ENCODE data around the gene HIF3A.
A peak's percentile ranks its signal among the peaks of the same experiment; 100 is the strongest.

HIF3A gene

GRCh38 chr19:46337487-46337886 is 40.6 kb downstream of the HIF3A start:
- DNase-seq, result no peak

- DNase-seq, result no peak
These were observed 42.6 kb downstream of the HIF3A start for GRCh38 chr19:46339446-46339845.

DNA sequence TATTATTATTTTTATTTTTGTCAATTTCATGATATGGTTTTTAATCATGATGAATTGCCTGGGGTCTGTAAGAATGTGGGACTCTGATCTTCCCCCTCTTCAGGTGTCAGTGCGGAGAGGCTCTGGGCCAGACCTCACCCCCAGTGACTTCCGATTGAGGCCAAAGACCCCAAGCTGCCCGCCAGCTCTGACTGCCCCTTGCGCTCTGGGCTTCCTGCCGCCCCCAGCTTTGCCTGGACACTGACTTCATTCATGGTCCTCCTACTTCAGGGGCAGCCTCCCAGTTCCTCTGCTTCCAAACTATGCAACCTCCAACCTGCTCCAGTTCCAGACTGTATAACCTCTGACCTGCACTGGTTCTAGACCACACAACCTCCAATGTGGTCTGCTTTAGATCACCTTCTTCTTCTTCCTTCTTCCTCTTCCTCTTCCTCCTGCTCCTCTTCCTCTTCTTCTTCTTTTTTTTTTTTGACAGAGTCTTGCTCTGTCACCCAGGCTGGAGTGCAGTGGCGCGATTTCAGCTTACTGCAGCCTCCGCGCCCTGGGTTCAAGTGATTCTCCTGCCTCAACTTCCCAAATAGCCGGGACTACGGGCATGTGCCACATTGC is 43.3 kb downstream of the HIF3A start:
- DNase-seq, result no peak

GRCh38 chr19:46341937-46342336 is 45.1 kb downstream of the HIF3A start:
- DNase-seq, result no peak

DNA sequence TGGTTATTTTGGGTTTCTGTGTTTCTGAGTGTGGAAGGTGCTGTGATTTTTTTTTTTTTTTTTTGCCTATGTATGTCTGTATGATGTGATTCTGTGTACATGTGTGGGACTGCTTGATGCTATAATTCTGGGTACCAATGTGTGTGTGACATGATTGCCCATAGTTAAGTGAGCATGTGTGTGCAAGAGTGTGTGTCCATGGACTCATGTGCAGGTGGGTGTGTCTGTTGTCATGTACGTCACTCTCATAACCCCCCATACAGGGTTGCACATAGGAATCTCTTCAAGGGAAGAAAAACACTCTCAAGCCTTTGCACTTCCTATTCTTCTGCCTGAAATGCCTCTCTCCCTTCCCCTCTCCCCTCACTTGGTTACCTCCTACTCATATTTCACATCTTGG is 47.5 kb downstream of the HIF3A start:
- no peak for DNase-seq

DNA sequence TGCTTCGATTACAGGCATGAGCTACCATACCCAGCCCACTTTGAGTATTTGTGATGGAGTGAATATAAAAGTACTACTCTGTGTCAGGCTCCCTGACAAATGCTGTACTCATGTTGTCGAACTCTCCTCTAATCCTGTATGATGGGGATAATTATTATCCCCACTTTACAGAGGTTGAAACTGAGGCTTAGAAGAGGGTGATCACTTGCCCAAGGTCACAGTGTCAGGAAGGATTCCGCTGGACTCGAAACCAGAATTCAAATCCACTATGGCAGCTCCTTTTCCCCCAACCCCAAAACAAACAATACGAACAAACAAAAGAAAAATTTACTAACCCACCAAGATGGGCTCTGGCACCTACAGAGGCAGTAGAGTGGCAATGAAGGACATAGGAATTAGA is 48.3 kb downstream of the HIF3A start:
- DNase-seq, result no peak

- DNase-seq, result peak; percentile 97
These were observed 50.2 kb downstream of the HIF3A start, which contains the start of gene PPP5C for GRCh38 chr19:46346821-46347571. Gene PPP5C (plus strand): TSS chr19:46347087. CDS start chr19:46347097, 10 bp downstream.

GRCh38 chr19:46347572-46347883 is 50.7 kb downstream of the HIF3A start:
- no peak for DNase-seq

- peak; percentile 10 for DNase-seq
These were observed 51.1 kb downstream of the HIF3A start for GRCh38 chr19:46347985-46348384.

- DNase-seq, result peak; percentile 9
These were observed 52.6 kb downstream of the HIF3A start for GRCh38 chr19:46349311-46349993.

DNA sequence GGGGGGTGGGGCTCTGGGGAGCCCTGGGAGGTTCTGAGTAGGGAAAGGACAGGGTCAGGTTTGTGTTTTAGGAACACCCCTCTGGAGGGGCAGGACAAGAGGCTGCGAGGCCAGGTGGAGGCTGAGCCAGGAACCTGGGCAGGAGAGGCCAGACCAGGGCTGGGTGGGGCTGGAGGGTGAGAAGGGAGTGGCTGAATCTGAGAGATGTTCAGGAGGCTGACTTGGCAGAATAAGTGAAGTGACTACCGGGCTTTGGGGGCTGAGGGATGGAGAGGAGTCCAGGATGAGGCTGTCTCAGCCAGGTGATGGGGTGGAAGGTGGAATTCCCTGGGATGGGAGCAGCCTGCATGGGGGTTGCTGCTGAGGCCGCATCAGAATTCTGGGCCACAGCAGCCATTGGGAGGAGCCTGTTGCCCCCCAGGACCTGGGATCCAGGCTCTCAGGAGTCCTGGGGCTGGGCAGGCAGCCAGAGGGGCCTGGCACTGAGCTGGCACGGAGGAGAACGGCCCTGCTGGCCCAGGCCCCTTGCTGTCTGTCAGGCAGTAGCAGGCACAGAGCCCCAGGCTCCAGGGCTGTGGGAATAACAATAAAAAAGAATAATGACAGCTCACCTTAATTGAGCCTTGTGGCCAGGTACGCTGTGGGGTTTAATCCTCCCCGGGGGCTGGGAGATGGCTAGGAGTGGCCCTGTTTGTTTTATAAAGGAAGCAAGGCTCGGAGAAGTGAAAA is 53.4 kb downstream of the HIF3A start:
- DNase-seq, result peak; percentile 42

DNA sequence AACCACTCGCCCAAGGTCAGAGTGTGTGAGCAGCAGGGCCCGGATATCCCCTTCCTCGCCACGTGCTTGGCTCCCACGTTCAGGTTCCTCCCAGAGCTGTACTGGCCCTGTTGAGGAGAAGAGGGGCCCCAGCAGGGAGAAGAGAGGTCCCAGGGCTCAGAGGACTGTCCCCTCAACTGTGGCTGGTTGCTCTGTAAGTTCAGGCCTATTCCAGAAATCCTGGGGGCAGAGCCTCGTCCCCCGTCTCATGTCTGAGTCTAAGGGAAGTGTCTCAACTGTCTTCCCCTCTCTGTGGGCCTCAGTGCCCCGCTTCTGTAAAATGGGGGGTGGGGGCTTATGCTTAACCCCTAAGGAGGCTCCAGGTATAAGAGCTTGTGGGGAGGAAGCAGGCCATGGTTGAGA is 53.9 kb downstream of the HIF3A start:
- DNase-seq, result peak; percentile 44

DNA sequence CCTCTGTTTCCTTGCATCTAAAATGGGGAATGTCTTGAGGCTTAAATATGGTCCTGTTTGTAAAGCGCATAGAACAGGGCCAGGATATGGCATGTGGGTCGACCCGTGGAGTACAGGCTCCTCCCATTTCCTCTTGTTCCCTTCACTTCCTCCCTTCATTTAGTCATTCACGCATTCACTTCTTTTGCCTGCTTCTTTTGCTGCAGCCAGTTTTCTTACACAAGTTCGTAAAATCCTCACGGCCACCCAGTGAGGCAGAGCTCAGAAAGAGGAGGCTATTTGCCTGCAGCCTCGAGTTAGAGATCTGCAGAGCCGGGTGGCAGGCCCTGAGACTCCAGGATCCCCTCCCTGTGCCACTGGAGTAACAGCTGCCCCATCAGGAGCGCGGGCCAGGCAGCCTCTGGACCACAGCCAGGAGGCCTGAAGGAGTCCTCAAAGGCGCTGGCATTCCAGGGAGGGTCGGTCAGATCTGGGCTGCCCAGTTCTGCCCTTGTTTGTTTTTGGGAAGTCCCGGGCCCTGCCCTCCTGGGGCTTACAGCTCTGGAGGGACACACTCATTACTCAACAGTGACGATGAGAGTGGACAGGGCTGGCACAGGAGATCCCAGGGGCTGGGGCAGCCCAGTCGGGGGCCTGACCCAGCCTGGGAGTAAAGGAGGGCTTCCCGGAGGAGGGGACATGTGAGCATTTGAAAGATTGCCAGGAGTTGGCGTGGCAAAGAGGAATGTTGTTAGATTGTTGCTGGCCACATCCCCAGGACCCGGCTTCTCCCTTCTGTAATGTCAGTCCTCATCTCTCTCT is 54.6 kb downstream of the HIF3A start:
- peak; percentile 49 for DNase-seq

DNA sequence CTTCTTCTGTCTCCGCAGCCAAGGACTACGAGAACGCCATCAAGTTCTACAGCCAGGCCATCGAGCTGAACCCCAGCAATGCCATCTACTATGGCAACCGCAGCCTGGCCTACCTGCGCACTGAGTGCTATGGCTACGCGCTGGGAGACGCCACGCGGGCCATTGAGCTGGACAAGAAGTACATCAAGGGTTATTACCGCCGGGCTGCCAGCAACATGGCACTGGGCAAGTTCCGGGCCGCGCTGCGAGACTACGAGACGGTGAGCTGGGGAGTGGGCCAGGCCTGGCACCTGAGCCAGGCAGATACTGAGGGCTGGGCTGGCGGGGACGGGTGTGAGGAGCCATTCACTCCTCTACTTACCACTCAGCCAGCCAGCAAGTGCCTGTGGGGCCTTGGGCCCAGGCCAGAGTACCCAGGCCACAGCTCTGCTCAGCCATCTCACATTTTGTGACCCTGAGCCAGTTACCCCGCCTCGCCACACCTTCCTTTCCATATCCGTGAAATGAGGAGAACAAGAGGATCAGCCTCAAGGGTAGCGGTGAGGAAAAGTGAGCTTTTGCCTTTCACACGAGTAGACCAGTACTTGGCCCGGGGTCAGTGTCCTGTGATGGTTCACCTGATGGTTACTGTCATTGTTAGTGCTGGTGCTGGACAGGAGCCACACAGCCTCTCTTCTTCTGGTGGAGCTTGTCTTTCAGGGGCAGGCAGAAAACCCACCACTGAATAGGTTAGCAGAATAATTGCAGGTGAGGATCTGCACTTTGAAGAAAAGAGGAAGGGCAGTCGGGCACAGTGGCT is 57.1 kb downstream of the HIF3A start:
- no peak for DNase-seq

- peak; percentile 7 for DNase-seq
These were observed 58.6 kb downstream of the HIF3A start for GRCh38 chr19:46355234-46356148.

DNA sequence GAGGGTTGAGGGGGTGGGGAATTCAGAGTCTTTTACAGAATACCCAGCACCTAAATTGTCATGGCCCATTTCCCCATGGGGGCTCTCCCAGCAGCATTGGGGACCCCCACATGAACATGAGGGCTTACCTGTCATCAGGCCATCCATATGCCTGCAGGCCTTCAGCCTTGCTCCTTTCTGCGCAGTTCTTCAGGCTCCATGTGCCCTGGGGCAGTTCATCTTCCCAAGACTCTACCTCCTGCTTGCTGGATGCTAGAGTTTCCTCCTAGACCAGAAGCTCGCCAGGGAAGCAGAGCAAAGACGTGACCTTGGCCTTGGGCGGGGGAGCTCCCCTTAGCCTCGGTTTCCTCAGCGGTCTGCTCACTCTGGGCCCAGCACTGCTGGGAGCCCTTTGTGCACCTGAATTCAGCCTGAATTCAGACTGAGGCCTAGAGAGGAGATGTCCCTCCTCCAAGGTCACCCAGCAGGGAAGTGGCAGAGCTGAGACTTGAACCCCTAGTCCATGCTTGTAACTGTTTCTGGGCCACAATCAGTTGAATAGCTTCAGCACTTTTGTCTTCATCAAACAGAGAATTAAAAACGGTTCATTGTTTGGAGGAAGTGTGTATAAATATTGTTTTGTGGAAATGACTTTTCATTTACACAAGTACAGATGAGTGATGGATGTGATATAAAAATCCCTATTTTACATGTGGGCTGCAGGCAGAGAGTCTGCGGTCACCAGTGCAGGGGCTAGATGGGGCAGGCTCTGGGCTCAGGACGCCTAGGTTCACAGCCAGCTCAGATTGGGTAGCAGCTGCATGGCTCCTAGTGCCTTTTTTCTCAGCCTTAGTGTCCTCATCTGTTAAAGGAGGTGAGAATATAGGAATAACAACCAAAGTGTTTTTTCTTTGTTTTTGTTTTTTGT is 59.6 kb downstream of the HIF3A start:
- DNase-seq, result no peak

DNA sequence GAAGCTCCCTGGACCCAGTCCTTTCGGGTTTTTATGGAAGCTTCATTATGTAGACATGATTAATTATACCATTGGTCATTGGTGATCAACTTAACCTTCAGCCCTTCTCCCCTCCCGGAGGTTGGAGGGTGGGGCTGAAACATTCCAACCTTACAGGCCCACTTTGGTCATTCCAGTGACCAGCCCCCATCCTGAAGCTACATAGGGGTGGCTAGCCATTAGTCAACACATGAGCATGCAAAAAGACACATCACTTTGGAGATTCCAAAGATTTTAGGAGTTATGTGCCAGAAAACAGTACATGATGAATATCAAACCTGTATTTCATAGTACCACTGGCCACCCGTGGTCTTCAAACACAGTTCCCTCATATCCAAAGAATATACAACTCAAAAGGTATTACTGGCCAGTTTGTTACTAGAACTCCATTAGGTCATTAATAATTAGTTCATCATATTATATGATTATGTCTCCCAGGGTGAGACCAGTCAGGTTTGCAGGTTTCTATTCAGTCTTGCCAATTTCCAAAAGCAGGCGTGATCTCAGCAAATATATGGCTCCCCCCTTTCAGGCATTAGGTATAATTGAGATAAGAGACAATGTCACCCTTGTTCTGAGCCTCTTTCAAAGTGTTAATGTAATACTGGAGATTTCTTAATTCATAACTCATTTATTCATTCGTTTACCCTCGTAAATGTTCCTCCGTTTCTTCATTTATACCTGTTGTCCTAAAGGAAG is 61.2 kb downstream of the HIF3A start:
- no peak for DNase-seq

DNA sequence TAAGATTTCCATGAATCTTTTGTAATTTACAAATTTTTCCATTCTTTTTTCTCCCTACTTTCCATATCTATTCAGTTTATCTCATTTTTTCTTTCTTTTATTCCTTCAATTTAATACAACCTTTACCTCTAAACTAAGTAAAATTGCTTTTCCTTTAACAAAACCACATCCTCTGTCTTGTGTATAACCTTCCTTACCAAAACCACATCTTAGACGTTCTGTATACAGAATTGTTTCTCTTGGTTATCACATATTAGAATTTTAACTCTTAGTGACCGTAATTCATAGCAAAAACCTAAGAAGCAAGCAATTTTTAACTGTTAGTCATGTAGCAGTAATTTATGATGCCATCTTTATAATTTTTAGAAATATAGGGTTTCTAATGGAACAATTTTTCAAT is 65.1 kb downstream of the HIF3A start:
- no peak for DNase-seq

GRCh38 chr19:46364359-46364758 is 67.5 kb downstream of the HIF3A start:
- no peak for DNase-seq

All from hematopoietic multipotent progenitor cell treated with erythropoietin and hydrocortisone succinate and interleukin-3 and kit ligand, for 4 days (in vitro differentiated cells).